ENCODE measurements around the gene LIG1. TPM values are rescaled to one million over a fixed set of nuclear protein-coding genes. Genes with fewer than 3 reads are reported as not detected.
A peak's percentile ranks its signal among the peaks of the same experiment; 100 is the strongest.

LIG1 gene
- total RNA-seq, 1 donor from 2014 or later, result 16.9 TPM

- H3K9me3 Mint-ChIP-seq (ENCODE audit: unreplicated experiment), result peaks cover 4% of the 10 kb centered on the region
- H3K36me3 Mint-ChIP-seq (ENCODE audit: unreplicated experiment), result no peaks in the 10 kb centered on the region
- no peak overlapping the region for H3K27ac Mint-ChIP-seq (ENCODE audit: unreplicated experiment)
- H3K4me3 Mint-ChIP-seq (ENCODE audit: unreplicated experiment), result no peak overlapping the region
- no peak for DNase-seq
- no peak for TF ChIP-seq CTCF (IDR thresholded peaks at IDR 0.05; ENCODE audit: partially characterized antibody, unreplicated experiment)
- peaks cover 8% of the 10 kb centered on the region for H3K27me3 Mint-ChIP-seq (ENCODE audit: unreplicated experiment)
- H3K4me1 Mint-ChIP-seq (ENCODE audit: low read depth, unreplicated experiment), result no peaks in the 10 kb centered on the region
Observed at GRCh38 chr19:48196321-48196763, 26.2 kb upstream of the LIG1 start.

GRCh38 chr19:48194844-48195830 lies 25.0 kb upstream of the LIG1 start:
- Mint-ChIP-seq H3K9me3 (ENCODE audit: unreplicated experiment) (peaks cover 4% of the 10 kb centered on the region), H3K27me3 (ENCODE audit: unreplicated experiment) (peaks cover 8% of the 10 kb centered on the region), H3K27ac (ENCODE audit: unreplicated experiment) (no peak overlapping the region), H3K4me3 (ENCODE audit: unreplicated experiment) (no peak overlapping the region), H3K4me1 (ENCODE audit: low read depth, unreplicated experiment) (no peaks in the 10 kb centered on the region), H3K36me3 (ENCODE audit: unreplicated experiment) (no peaks in the 10 kb centered on the region)
- TF ChIP-seq CTCF (IDR thresholded peaks at IDR 0.05; ENCODE audit: partially characterized antibody, unreplicated experiment), result no peak
- DNase-seq, result no peak

GRCh38 chr19:48194041-48194843 lies 24.1 kb upstream of the LIG1 start:
- no peak overlapping the region for H3K27ac Mint-ChIP-seq (ENCODE audit: unreplicated experiment)
- peaks cover 8% of the 10 kb centered on the region for H3K27me3 Mint-ChIP-seq (ENCODE audit: unreplicated experiment)
- no peak overlapping the region for H3K4me3 Mint-ChIP-seq (ENCODE audit: unreplicated experiment)
- DNase-seq, result no peak
- no peaks in the 10 kb centered on the region for H3K4me1 Mint-ChIP-seq (ENCODE audit: low read depth, unreplicated experiment)
- TF ChIP-seq CTCF (IDR thresholded peaks at IDR 0.05; ENCODE audit: partially characterized antibody, unreplicated experiment), result peak; percentile 57
- peaks cover 4% of the 10 kb centered on the region for H3K9me3 Mint-ChIP-seq (ENCODE audit: unreplicated experiment)
- no peaks in the 10 kb centered on the region for H3K36me3 Mint-ChIP-seq (ENCODE audit: unreplicated experiment)

GRCh38 chr19:48192750-48193149 lies 22.6 kb upstream of the LIG1 start:
- Mint-ChIP-seq H3K4me3 (ENCODE audit: unreplicated experiment) (no peak overlapping the region), H3K27ac (ENCODE audit: unreplicated experiment) (no peak overlapping the region), H3K9me3 (ENCODE audit: unreplicated experiment) (peaks cover 4% of the 10 kb centered on the region), H3K27me3 (ENCODE audit: unreplicated experiment) (peaks cover 6% of the 10 kb centered on the region), H3K36me3 (ENCODE audit: unreplicated experiment) (no peaks in the 10 kb centered on the region), H3K4me1 (ENCODE audit: low read depth, unreplicated experiment) (no peaks in the 10 kb centered on the region)
- DNase-seq, result no peak
- no peak for TF ChIP-seq CTCF (IDR thresholded peaks at IDR 0.05; ENCODE audit: partially characterized antibody, unreplicated experiment)
